Measurements from ENCODE around the gene DUSP16.
A peak's percentile ranks its signal among the peaks of the same experiment; 100 is the strongest.

DUSP16 gene

DNA sequence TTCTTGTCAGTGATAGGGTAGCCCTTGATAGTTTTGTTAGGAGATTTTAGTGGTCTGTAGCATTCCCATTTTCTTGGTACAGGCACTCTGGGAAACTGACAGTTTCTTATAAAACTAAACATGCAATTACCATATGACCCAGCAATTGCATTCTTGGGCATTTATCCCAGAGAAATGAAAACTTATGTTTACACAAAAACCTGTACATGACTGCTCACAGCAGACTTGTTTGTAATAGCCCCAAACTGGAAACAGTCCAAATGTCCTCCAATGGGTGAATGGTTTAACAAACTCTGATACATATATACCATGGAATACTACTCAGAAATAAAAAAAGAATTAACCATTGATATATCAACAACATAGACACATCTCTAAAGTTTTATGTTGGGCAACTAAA is 130.3 kb downstream of the DUSP16 start:
- TF ChIP-seq, protein P1, sequence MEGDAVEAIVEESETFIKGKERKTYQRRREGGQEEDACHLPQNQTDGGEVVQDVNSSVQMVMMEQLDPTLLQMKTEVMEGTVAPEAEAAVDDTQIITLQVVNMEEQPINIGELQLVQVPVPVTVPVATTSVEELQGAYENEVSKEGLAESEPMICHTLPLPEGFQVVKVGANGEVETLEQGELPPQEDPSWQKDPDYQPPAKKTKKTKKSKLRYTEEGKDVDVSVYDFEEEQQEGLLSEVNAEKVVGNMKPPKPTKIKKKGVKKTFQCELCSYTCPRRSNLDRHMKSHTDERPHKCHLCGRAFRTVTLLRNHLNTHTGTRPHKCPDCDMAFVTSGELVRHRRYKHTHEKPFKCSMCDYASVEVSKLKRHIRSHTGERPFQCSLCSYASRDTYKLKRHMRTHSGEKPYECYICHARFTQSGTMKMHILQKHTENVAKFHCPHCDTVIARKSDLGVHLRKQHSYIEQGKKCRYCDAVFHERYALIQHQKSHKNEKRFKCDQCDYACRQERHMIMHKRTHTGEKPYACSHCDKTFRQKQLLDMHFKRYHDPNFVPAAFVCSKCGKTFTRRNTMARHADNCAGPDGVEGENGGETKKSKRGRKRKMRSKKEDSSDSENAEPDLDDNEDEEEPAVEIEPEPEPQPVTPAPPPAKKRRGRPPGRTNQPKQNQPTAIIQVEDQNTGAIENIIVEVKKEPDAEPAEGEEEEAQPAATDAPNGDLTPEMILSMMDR (IDR thresholded peaks at IDR 0.05; ENCODE audit: low read depth, low read length) = no peak
- DNase-seq (ENCODE audit: extremely low read depth, low read depth) = peak; percentile 75

DNA sequence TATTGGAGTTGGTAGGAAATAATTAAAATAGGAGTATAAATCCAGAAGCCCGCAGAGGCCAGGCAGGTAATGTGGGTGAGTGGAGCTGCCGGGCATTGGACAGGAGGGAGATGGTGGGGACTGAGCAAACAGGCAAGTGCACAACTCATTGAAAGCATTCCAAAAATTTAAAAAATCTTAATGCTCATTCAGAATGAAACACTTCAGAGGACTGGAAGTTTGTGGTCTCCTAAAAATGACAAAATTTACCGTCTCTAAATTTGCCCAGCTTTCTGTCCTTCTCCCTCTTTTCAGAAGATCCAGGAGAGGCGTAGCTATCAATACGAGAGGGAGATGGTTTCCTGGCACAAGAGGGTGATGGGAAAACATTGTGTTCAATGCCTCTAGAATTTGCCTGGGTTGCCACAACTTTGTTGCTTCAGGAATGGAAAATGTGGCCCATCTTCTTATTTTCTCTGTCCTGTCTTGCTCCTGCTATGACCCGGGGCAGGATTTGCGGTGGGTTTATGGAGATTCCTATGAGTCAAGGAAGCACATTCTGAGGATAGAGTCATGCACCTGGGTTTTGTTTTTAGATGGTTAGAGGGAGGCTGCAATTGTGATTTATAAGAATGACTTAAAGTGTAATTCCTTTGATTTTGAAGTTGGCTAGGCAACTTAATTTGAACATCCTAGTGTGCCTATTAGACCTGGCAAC is 133.6 kb downstream of the DUSP16 start:
- no peak for DNase-seq (ENCODE audit: extremely low read depth, low read depth)
- TF ChIP-seq, protein P1 (IDR thresholded peaks at IDR 0.05; ENCODE audit: low read depth, low read length) = no peak

DNA sequence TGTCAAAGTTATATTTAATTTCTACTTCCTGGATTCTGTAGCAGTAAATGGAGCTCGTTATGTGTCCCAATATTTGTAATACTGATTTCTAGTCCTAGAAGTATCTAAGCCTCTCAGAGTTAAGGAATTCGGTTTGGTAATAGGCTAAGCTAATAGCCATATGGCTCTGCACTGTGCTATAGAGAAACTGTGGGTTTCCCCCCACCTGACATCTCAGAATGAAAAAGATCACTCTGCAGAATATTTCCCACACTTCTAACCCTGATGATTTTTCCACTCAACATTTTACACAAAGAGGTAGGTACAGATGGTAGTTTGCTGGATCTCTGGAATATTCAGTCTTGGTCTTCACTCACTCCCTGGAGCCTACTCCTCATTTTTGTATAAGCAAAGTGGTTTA is 134.6 kb downstream of the DUSP16 start:
- TF ChIP-seq, protein P1 (IDR thresholded peaks at IDR 0.05; ENCODE audit: low read depth, low read length) = no peak
- DNase-seq (ENCODE audit: extremely low read depth, low read depth) = no peak

DNA sequence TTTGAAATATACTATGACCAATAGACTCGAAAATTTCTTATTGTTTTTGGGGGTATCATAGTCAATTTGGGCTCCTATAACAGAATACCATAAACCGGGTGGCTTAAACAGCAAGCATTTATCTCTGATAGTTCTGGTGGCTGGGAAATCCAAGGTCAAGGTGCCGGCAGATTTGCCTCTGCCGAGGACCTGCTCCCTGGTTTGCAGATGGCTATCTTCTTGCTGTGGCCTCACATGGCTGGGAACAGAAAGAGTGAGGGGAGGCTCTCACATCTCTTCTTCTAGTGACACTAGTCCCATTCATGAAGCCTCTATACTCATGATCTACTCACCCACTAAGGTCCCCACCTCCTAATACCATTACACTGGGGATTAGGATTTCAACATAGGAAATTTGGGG is 135.1 kb downstream of the DUSP16 start:
- no peak for DNase-seq (ENCODE audit: extremely low read depth, low read depth)
- TF ChIP-seq, protein P1 (IDR thresholded peaks at IDR 0.05; ENCODE audit: low read depth, low read length) = no peak

DNA sequence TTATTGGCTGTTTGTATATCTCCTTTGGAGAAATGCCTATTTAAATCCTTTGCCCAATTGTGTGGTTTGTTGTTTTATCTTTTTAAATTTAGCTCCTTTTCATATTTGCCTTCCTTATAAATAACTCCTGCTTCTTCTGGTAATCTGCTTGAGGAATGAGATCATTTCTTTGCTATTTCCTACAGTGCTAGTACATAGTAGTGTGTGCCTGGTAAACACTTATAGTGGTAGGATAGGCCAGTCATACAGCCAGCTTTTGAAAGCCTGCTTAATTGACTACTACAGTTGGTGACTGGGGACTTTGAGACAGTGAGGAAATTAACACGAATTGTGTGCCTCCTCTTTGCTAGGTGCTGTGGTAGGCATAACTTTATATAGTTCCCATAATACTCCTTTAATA is 137.0 kb downstream of the DUSP16 start:
- TF ChIP-seq, protein P1 (IDR thresholded peaks at IDR 0.05; ENCODE audit: low read depth, low read length) = no peak
- no peak for DNase-seq (ENCODE audit: extremely low read depth, low read depth)

DNA sequence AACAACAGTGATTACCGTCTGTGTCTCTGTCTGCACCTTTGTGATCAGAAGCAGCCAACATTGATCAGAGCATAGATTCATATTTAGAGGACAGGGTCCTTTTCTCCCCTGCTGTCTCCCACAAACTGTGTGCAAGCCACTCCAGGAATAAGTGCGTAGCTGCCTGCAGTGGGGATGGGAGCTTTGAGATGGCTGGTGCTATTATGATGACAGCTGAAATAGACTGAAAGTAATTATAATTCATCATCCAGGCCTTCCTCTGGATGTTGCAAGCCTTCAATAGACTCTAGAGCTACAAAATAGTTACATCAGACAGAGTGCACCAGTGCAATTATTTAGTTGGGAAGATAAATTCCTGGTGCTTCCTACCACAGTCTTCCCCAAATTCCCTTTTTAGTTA is 137.7 kb downstream of the DUSP16 start:
- DNase-seq (ENCODE audit: extremely low read depth, low read depth) = no peak
- TF ChIP-seq, protein P1 (IDR thresholded peaks at IDR 0.05; ENCODE audit: low read depth, low read length) = no peak
